ENCODE data around the gene HNRNPLL.
A peak's percentile ranks its signal among the peaks of the same experiment; 100 is the strongest.
"Not testable (repeated sequence)": the region's sequence is repeated elsewhere in the genome, so short reads cannot be mapped to it uniquely, and the experiment has no call there.

The HNRNPLL gene

GRCh38 chr2:38546064-38546463, 56.7 kb downstream of the HNRNPLL start:
- no peak for TF ChIP-seq CTCF (IDR thresholded peaks at IDR 0.05; ENCODE audit: extremely low read depth, insufficient read depth, missing control alignments)
- in situ Hi-C loops (cut with MboI; ENCODE audit: low pct_unique_long_range_greater_than_20kb, low sequenced_read_pairs, unreplicated experiment) = no loop called here
- no peak for DNase-seq (ENCODE audit: low spot score)

- in situ Hi-C loops (cut with MboI; ENCODE audit: low pct_unique_long_range_greater_than_20kb, low sequenced_read_pairs, unreplicated experiment); DNase-seq (ENCODE audit: low spot score): not testable (repeated sequence)
Observed at GRCh38 chr2:38542248-38542631, 60.5 kb downstream of the HNRNPLL start.

GRCh38 chr2:38540580-38541286, 62.0 kb downstream of the HNRNPLL start:
- in situ Hi-C loops (cut with MboI; ENCODE audit: low pct_unique_long_range_greater_than_20kb, low sequenced_read_pairs, unreplicated experiment) = no loop called here
- no peak for DNase-seq (ENCODE audit: low spot score)
- TF ChIP-seq CTCF (IDR thresholded peaks at IDR 0.05; ENCODE audit: extremely low read depth, insufficient read depth, missing control alignments) = no peak

- no peak for TF ChIP-seq CTCF (IDR thresholded peaks at IDR 0.05; ENCODE audit: extremely low read depth, insufficient read depth, missing control alignments)
- in situ Hi-C loops (cut with MboI; ENCODE audit: low pct_unique_long_range_greater_than_20kb, low sequenced_read_pairs, unreplicated experiment) = no loop called here
- no peak for DNase-seq (ENCODE audit: low spot score)
Observed at GRCh38 chr2:38539086-38539485, 63.6 kb downstream of the HNRNPLL start.

GRCh38 chr2:38537937-38538525, 64.7 kb downstream of the HNRNPLL start:
- no peak for DNase-seq (ENCODE audit: low spot score)
- in situ Hi-C loops (cut with MboI; ENCODE audit: low pct_unique_long_range_greater_than_20kb, low sequenced_read_pairs, unreplicated experiment) = no loop called here
- no peak for TF ChIP-seq CTCF (IDR thresholded peaks at IDR 0.05; ENCODE audit: extremely low read depth, insufficient read depth, missing control alignments)

GRCh38 chr2:38537296-38537695, 65.4 kb downstream of the HNRNPLL start:
- in situ Hi-C loops (cut with MboI; ENCODE audit: low pct_unique_long_range_greater_than_20kb, low sequenced_read_pairs, unreplicated experiment); DNase-seq (ENCODE audit: low spot score): not testable (repeated sequence)

GRCh38 chr2:38535744-38536506, 66.8 kb downstream of the HNRNPLL start:
- in situ Hi-C loops (cut with MboI; ENCODE audit: low pct_unique_long_range_greater_than_20kb, low sequenced_read_pairs, unreplicated experiment) = no loop called here
- peak; percentile 94 for TF ChIP-seq CTCF (IDR thresholded peaks at IDR 0.05; ENCODE audit: extremely low read depth, insufficient read depth, missing control alignments)
- DNase-seq (ENCODE audit: low spot score) = peak; percentile 82

Data from GM13977 (cell line).